GM12878 (cell line): ENCODE measurements around the gene MED25. TPM values are rescaled to one million over a fixed set of nuclear protein-coding genes. Genes with fewer than 3 reads are reported as not detected.
A peak's percentile ranks its signal among the peaks of the same experiment; 100 is the strongest.

ENCODE experiments used
- ATAC-seq: fragments of 200-7000 bp; cut with Tn5 transposase; 3 replicates; pipeline ENCODE4 v1.9.1; 2020; ENCODE audit warnings: mild to moderate bottlenecking, moderate library complexity
- BruUV-seq: library from RNA; stranded (reverse); fragments of 400-500 nt; replicated peaks from 2 replicates; lab custom pipeline; 2021; lab: Mats Ljungman, UMichigan
- CTCF ChIA-PET: fragments of 300-600 bp; sonication (Branson Sonifier 250); formaldehyde crosslinking; extraction: SDS; loops from one replicate; lab custom pipeline; 2021; ENCODE audit warnings: inconsistent platforms; lab: Yijun Ruan, JAX
- POLR2A ChIA-PET: fragments of 350-600 bp; formaldehyde crosslinking; extraction: SDS; loops from one replicate; lab custom pipeline; 2021; ENCODE audit warnings: inconsistent platforms; lab: Charles Lee
- RAD21 ChIA-PET: fragments of 300-600 bp; sonication (Branson Sonifier 250); formaldehyde crosslinking; loops from one replicate; lab custom pipeline; 2023; ENCODE audit warnings: antibody characterized with exemption; ENCODE audit not compliant: unreplicated experiment; lab: Charles Lee
- SMC1A ChIA-PET: fragments of 300-600 bp; sonication (Branson Sonifier 250); formaldehyde crosslinking; loops from one replicate; lab custom pipeline; 2023; ENCODE audit not compliant: unreplicated experiment, uncharacterized antibody; lab: Charles Lee
- DNase-seq: peaks from one replicate; pipeline ENCODE4 v3.0.0-alpha.2; 2011; ENCODE audit warnings: low read depth, low spot score
- FAIRE-seq: peaks from 3 replicates; lab custom pipeline; 2011; peaks lifted over from hg19 to GRCh38; lab: Jason Lieb, UNC
- H2AFZ ChIP-seq: 2 replicates; pipeline ENCODE4 v1.6.0; 2011; ENCODE audit warnings: low read depth, low read length, control low read depth; ENCODE audit not compliant: control insufficient read depth
- H3K27ac ChIP-seq: 2 replicates; pipeline ENCODE4 v1.5.1; 2011; ENCODE audit warnings: control low read depth; ENCODE audit not compliant: control insufficient read depth, insufficient read depth
- H3K27me3 ChIP-seq, 2 experiments: replicated peaks in 1 of 2; 2 replicates each; pipeline versions ENCODE4 v1.6.0 to v1.6.1; 2011; ENCODE audit warnings: low read length in 1 of 2; ENCODE audit not compliant: control insufficient read depth in 2 of 2, insufficient read depth in 2 of 2
- H3K36me3 ChIP-seq, 2 experiments: 2 replicates each; pipeline ENCODE4 v1.5.1; 2011; ENCODE audit warnings: low read length in 1 of 2; ENCODE audit not compliant: control insufficient read depth in 2 of 2, insufficient read depth in 2 of 2
- H3K4me1 ChIP-seq: 2 replicates; pipeline ENCODE4 v1.6.1; 2011; ENCODE audit warnings: mild to moderate bottlenecking, low read length, moderate library complexity, mixed read lengths; ENCODE audit not compliant: control insufficient read depth, insufficient read depth
- H3K4me2 ChIP-seq: 2 replicates; pipeline ENCODE4 v1.6.0; 2011; ENCODE audit warnings: control low read depth; ENCODE audit not compliant: control insufficient read depth, insufficient read depth
- H3K4me3 ChIP-seq: fragments of 200-600 bp; sonication (generic); 2 replicates; pipeline ENCODE4 v1.5.1; 2016
- H3K79me2 ChIP-seq: 2 replicates; pipeline ENCODE4 v1.6.0; 2011; ENCODE audit warnings: low read length; ENCODE audit not compliant: control insufficient read depth, insufficient read depth
- H3K9ac ChIP-seq: 2 replicates; pipeline ENCODE4 v1.8.0; 2011; ENCODE audit warnings: low read length, control low read depth, mixed read lengths; ENCODE audit not compliant: control insufficient read depth, insufficient read depth
- H3K9me3 ChIP-seq: replicated peaks from 3 replicates; pipeline ENCODE4 v1.5.1; 2011; ENCODE audit warnings: mild to moderate bottlenecking, low read length; ENCODE audit not compliant: control insufficient read depth, insufficient read depth
- H4K20me1 ChIP-seq: 2 replicates; pipeline ENCODE4 v1.6.0; 2011; ENCODE audit not compliant: control insufficient read depth, insufficient read depth
- BACH1 ChIP-seq: fragments of 450-650 bp; IDR thresholded peaks from 2 replicates; pipeline ENCODE4 v1.6.1; 2017; ENCODE audit warnings: mild to moderate bottlenecking, borderline replicate concordance
- BRCA1 ChIP-seq: IDR thresholded peaks from 2 replicates; pipeline ENCODE4 v1.6.1; 2011; ENCODE audit warnings: low read depth, low read length, improper control_type of control experiment
- CBX3 ChIP-seq: fragments of 200-600 bp; sonication (generic); IDR thresholded peaks from 2 replicates; pipeline ENCODE4 v1.6.1; 2016; ENCODE audit warnings: low read depth, borderline replicate concordance
- EZH2 ChIP-seq: IDR thresholded peaks from 2 replicates; pipeline ENCODE4 v1.6.1; 2012; ENCODE audit warnings: low read depth, mild to moderate bottlenecking, control low read depth, inconsistent platforms, low read length, borderline replicate concordance; ENCODE audit not compliant: control insufficient read depth
- FOXK2 ChIP-seq: fragments of 450-650 bp; IDR thresholded peaks from 2 replicates; pipeline ENCODE4 v1.6.1; 2017; ENCODE audit warnings: mild to moderate bottlenecking, moderate library complexity
- GABPA ChIP-seq: IDR thresholded peaks from 2 replicates; pipeline ENCODE4 v1.6.1; 2014; ENCODE audit warnings: antibody characterized with exemption, low read depth, mild to moderate bottlenecking, inconsistent platforms
- HDAC2 ChIP-seq: fragments of 200-600 bp; sonication (generic); IDR thresholded peaks from 2 replicates; pipeline ENCODE4 v1.6.1; 2017
- IKZF1 ChIP-seq: fragments of 450-650 bp; conservative IDR thresholded peaks from 2 replicates; pipeline ENCODE4 v1.6.1; 2017; ENCODE audit warnings: antibody characterized with exemption, mild to moderate bottlenecking
- LARP7 ChIP-seq: fragments of 450-650 bp; IDR thresholded peaks from 2 replicates; pipeline ENCODE4 v1.6.1; 2017; ENCODE audit warnings: mild to moderate bottlenecking
- MXI1 ChIP-seq: fragments of 150-350 bp; IDR thresholded peaks from 2 replicates; pipeline ENCODE4 v1.6.1; 2011; ENCODE audit warnings: low read depth, mild to moderate bottlenecking, inconsistent platforms, low read length, improper control_type of control experiment
- NBN ChIP-seq: fragments of 450-650 bp; IDR thresholded peaks from 2 replicates; pipeline ENCODE4 v1.6.1; 2016
- NRF1 ChIP-seq: conservative IDR thresholded peaks from 2 replicates; pipeline ENCODE4 v1.6.1; 2011; ENCODE audit warnings: mild to moderate bottlenecking, low read depth, low read length, improper control_type of control experiment
- PAX5 ChIP-seq: IDR thresholded peaks from 2 replicates; pipeline ENCODE4 v1.6.1; 2011; ENCODE audit warnings: low read depth, low read length, borderline replicate concordance
- RB1 ChIP-seq: fragments of 450-650 bp; formaldehyde crosslinking; IDR thresholded peaks from 2 replicates; pipeline ENCODE4 v1.6.1; 2017; ENCODE audit warnings: mild to moderate bottlenecking, borderline replicate concordance
- RBBP5 ChIP-seq: fragments of 200-600 bp; sonication (generic); conservative IDR thresholded peaks from 2 replicates; pipeline ENCODE4 v1.6.1; 2016
- RELA ChIP-seq: fragments of 450-650 bp; IDR thresholded peaks from 2 replicates; pipeline ENCODE4 v1.8.0; 2014; ENCODE audit warnings: borderline replicate concordance; ENCODE audit not compliant: partially characterized antibody
- RUNX3 ChIP-seq: IDR thresholded peaks from 2 replicates; pipeline ENCODE4 v1.6.1; 2012; ENCODE audit warnings: low read length, inconsistent platforms
- SIN3A ChIP-seq: IDR thresholded peaks from 2 replicates; pipeline ENCODE4 v1.6.1; 2012; ENCODE audit warnings: low read depth, low read length, improper control_type of control experiment
- SIX5 ChIP-seq: IDR thresholded peaks from 2 replicates; pipeline ENCODE4 v1.6.1; 2011; ENCODE audit warnings: mild to moderate bottlenecking, low read depth, low read length, moderate library complexity; ENCODE audit not compliant: severe bottlenecking
- WGBS: methylation state at CpG from one replicate; pipeline ENCODE4 v1.1.6; 2016; ENCODE audit warnings: low lambda C conversion rate; ENCODE audit not compliant: insufficient replicate concordance, insufficient coverage; ENCODE audit errors: missing lambda C conversion rate; 5-methylcytosine and 5-hydroxymethylcytosine counted together
- in situ Hi-C: fragments of 300-500 bp; cut with MboI; formaldehyde crosslinking; loops from 9 replicates; pipeline ENCODE4 v1.14.3; 2018; ENCODE audit warnings: mixed read lengths
- intact Hi-C: fragments of 100-400 bp; cut with micrococcal nuclease; formaldehyde crosslinking; loops from one replicate; pipeline ENCODE4 v1.14.2; 2022; ENCODE audit not compliant: unreplicated experiment
- polyA plus RNA-seq, 11 experiments: library from polyadenylated mRNA; depleted of rRNA in 4 of 11; unstranded in 6 of 11; stranded (reverse) in 5 of 11; fragments of >200 nt; fragmentation: Nextera tagmentation in 4 of 11; fragmentation: Illumina TruSeq in 1 of 11; extraction: Ambion mirVana in 4 of 11; extraction: Trizol in 1 of 11; gene quantifications; 1 replicate in 1 of 11; 2 replicates in 10 of 11; pipeline versions ENCODE4 v1.2.1 to v1.2.3, GENCODE V29; 2011 to 2016; ENCODE audit warnings: inconsistent platforms in 2 of 11, missing spikeins in 2 of 11, low read depth in 1 of 11
- total RNA-seq, 4 experiments: library from RNA; depleted of rRNA in 3 of 4; stranded (reverse); fragments of >200 nt in 3 of 4; fragmentation: Illumina TruSeq in 1 of 4; extraction: Trizol in 1 of 4; gene quantifications; 2 replicates each; pipeline versions ENCODE4 v1.2.1 to v1.2.3, GENCODE V29; 2013 to 2021
- TF ChIP-seq, protein P1 (sequence below): fragments of 450-650 bp; IDR thresholded peaks from 2 replicates; pipeline ENCODE4 v1.6.1; 2017; ENCODE audit warnings: borderline replicate concordance
- TF ChIP-seq, protein P2 (sequence below): fragments of 450-650 bp; IDR thresholded peaks from 2 replicates; pipeline ENCODE4 v1.6.1; 2016; ENCODE audit warnings: mild to moderate bottlenecking
- TF ChIP-seq, protein P3 (sequence below): fragments of 450-650 bp; IDR thresholded peaks from 2 replicates; pipeline ENCODE4 v1.6.1; 2017; ENCODE audit warnings: low read depth, mild to moderate bottlenecking, moderate library complexity

Gene MED25
- total and polyA plus RNA-seq, 10 of the 15 experiments (the other 5 are each of a cell fraction or from before 2014, with no cell fraction given): 3.5 to 53.9 (median 17.1) TPM

DNA sequence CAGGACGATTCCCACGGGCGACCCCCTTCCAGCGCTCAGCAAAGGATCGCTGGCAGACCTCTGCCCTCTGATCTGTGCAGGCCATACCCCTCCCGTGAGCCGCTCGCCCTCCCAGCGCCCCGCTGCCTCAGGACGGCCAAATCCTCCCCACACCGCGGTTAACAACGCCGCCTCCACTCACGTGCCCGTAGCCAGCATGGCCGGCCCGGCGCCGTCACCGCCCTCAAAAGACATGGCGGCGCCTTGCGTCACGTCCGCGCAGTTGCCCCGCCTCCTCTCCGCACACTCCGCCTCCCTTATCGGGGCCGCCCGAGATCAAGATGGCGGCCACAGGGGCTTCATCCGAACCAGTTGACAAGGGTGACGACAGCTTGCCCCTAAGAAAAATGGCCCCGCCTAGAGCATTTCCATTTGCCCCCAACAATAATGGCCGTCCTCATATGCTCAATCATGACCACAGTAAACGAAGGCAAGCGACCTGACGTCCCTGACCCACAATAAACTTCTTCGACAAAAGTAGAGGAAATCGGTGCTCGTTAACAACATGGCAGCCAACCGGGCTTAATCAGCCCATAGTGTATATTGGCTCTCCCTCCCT lies 58.4 kb downstream of the MED25 start:
- peak; percentile 94 for FAIRE-seq
- SMC1A ChIA-PET: interaction anchor here (0.9 to 2.1 kb wide), 8 partner anchors 21 to 110 kb away, joined by 3 to 6 read pairs (median 4); partner anchors contain the start of genes ATF5, IL4I1 and MED25
- peak overlapping the region; percentile 97 for H2AFZ ChIP-seq
- under 1% methylated on average over 45 of the region's 46 CpGs for WGBS
- no peaks in the 10 kb centered on the region for H3K27me3 ChIP-seq
- peak; percentile 78 for ATAC-seq
- H3K79me2 ChIP-seq: peaks cover 25% of the 10 kb centered on the region
- H3K27ac ChIP-seq: peak overlapping the region; percentile 95
- DNase-seq: peak; percentile 96
- RAD21 ChIA-PET: interaction anchor here (0.7 to 2.2 kb wide), 12 partner anchors 7 to 59 kb away, joined by 3 to 8 read pairs (median 3); partner anchors contain the start of genes ATF5, MED25, NUP62 and PNKP
- peaks cover 2 to 4% of the 10 kb centered on the region in 2 experiments; a peak in 3 of 4 replicates for H3K36me3 ChIP-seq
- H3K4me3 ChIP-seq: peak overlapping the region; percentile 90
- intact Hi-C loops (loop anchor here (1.0 to 5.0 kb wide), 5 partner anchors 14 to 63 kb away; partner anchors contain the start of genes ATF5, FUZ, IL4I1 and NUP62), in situ Hi-C loops (loop anchor here (25.0 kb wide), 1 partner anchor 1239 kb away; the partner anchor contains the start of genes CA11 and DBP)
- peaks cover 19% of the 10 kb centered on the region for H3K4me1 ChIP-seq
- peak overlapping the region; percentile 84 for H3K9ac ChIP-seq
- CTCF ChIA-PET: interaction anchor here (0.9 to 1.4 kb wide), 5 partner anchors 7 to 53 kb away, joined by 3 to 5 read pairs (median 3); partner anchors contain the start of genes ATF5 and NUP62
- POLR2A ChIA-PET: interaction anchor here (0.6 to 3.0 kb wide), 17 partner anchors 9 to 236 kb away, joined by 3 to 23 read pairs (median 5); partner anchors contain the start of genes AP2A1, ATF5, FUZ and MED25
- H4K20me1 ChIP-seq: no peaks in the 10 kb centered on the region
- H3K4me2 ChIP-seq: peak overlapping the region; percentile 87
- BruUV-seq: no TSS peak
- H3K9me3 ChIP-seq: no peaks in the 10 kb centered on the region
- TF ChIP-seq, protein P1, sequence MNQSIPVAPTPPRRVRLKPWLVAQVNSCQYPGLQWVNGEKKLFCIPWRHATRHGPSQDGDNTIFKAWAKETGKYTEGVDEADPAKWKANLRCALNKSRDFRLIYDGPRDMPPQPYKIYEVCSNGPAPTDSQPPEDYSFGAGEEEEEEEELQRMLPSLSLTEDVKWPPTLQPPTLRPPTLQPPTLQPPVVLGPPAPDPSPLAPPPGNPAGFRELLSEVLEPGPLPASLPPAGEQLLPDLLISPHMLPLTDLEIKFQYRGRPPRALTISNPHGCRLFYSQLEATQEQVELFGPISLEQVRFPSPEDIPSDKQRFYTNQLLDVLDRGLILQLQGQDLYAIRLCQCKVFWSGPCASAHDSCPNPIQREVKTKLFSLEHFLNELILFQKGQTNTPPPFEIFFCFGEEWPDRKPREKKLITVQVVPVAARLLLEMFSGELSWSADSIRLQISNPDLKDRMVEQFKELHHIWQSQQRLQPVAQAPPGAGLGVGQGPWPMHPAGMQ: no peak
- TF ChIP-seq RBBP5: no peak
- TF ChIP-seq IKZF1: peak; percentile 68; the same call in 1 of the 2 replicates
- TF ChIP-seq RB1: no peak
- no peak for TF ChIP-seq BRCA1
- no peak for TF ChIP-seq CBX3
- peak; percentile 66; the same call in 1 of the 2 replicates for TF ChIP-seq NBN
- TF ChIP-seq, protein P2, sequence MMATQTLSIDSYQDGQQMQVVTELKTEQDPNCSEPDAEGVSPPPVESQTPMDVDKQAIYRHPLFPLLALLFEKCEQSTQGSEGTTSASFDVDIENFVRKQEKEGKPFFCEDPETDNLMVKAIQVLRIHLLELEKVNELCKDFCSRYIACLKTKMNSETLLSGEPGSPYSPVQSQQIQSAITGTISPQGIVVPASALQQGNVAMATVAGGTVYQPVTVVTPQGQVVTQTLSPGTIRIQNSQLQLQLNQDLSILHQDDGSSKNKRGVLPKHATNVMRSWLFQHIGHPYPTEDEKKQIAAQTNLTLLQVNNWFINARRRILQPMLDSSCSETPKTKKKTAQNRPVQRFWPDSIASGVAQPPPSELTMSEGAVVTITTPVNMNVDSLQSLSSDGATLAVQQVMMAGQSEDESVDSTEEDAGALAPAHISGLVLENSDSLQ: peak; percentile 57
- no peak for TF ChIP-seq PAX5
- TF ChIP-seq MXI1: peak; percentile 73
- TF ChIP-seq HDAC2: 0 out of 2 replicates have a peak, but pooled peaks have one; percentile 14
- peak; percentile 35 for TF ChIP-seq BACH1
- TF ChIP-seq, protein P3, sequence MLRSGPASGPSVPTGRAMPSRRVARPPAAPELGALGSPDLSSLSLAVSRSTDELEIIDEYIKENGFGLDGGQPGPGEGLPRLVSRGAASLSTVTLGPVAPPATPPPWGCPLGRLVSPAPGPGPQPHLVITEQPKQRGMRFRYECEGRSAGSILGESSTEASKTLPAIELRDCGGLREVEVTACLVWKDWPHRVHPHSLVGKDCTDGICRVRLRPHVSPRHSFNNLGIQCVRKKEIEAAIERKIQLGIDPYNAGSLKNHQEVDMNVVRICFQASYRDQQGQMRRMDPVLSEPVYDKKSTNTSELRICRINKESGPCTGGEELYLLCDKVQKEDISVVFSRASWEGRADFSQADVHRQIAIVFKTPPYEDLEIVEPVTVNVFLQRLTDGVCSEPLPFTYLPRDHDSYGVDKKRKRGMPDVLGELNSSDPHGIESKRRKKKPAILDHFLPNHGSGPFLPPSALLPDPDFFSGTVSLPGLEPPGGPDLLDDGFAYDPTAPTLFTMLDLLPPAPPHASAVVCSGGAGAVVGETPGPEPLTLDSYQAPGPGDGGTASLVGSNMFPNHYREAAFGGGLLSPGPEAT: peak; percentile 81
- TF ChIP-seq RELA: peak; percentile 32
- TF ChIP-seq EZH2: no peak
- TF ChIP-seq NRF1: peak; percentile 16; the same call in 1 of the 2 replicates
- peak; percentile 81 for TF ChIP-seq GABPA
- TF ChIP-seq LARP7: peak; percentile 75
- peak; percentile 89 for TF ChIP-seq SIX5
- TF ChIP-seq FOXK2: no peak
- no peak; the same call in 1 of the 2 replicates for TF ChIP-seq SIN3A
- peak; percentile 46 for TF ChIP-seq RUNX3
